HepG2 (cell line): ENCODE measurements around the gene KCNMA1.

Experiments used
- ARHGAP35 ChIP-seq: sonication (generic); formaldehyde crosslinking; IDR thresholded peaks from 2 replicates; pipeline ENCODE4 v1.9.0; 2022; ENCODE audit warnings: mild to moderate bottlenecking, inconsistent platforms, moderate library complexity, missing genetic modification reagents, borderline replicate concordance
- CTCF ChIP-seq: sonication (generic); formaldehyde crosslinking; IDR thresholded peaks from 2 replicates; pipeline ENCODE4 v1.5.0; 2020; ENCODE audit warnings: mild to moderate bottlenecking, missing genetic modification reagents, moderate library complexity
- E2F1 ChIP-seq: sonication (generic); formaldehyde crosslinking; IDR thresholded peaks from 2 replicates; pipeline ENCODE4 v1.5.0; 2020; ENCODE audit warnings: missing genetic modification reagents
- ETS1 ChIP-seq: sonication (generic); formaldehyde crosslinking; IDR thresholded peaks from 2 replicates; pipeline ENCODE4 v1.4.0; 2020; ENCODE audit warnings: missing genetic modification reagents
- FIP1L1 ChIP-seq: fragments of 200-400 bp; formaldehyde crosslinking; IDR thresholded peaks from 2 replicates; pipeline ENCODE4 v1.6.1; 2018; ENCODE audit warnings: low read depth, mild to moderate bottlenecking, low read length, moderate library complexity, borderline replicate concordance; ENCODE audit not compliant: insufficient read depth
- HHEX ChIP-seq: IDR thresholded peaks from 2 replicates; pipeline ENCODE4 v1.6.1; 2016; ENCODE audit warnings: control low read depth
- PBX3 ChIP-seq: sonication (generic); formaldehyde crosslinking; IDR thresholded peaks from 2 replicates; pipeline ENCODE4 v1.8.1; 2023; ENCODE audit warnings: missing genetic modification reagents, inconsistent platforms, borderline replicate concordance
- POLR2A ChIP-seq, 2 experiments: IDR thresholded peaks; 2 replicates each; pipeline ENCODE4 v1.6.1; 2011; ENCODE audit warnings: low read depth in 2 of 2, low read length in 2 of 2, mild to moderate bottlenecking in 1 of 2, moderate library complexity in 1 of 2; ENCODE audit not compliant: insufficient read depth in 1 of 2
- SIN3A ChIP-seq: IDR thresholded peaks from 2 replicates; pipeline ENCODE4 v1.6.1; 2011; ENCODE audit warnings: low read depth, mild to moderate bottlenecking, control low read depth, low read length, borderline replicate concordance
- THRA ChIP-seq: sonication (generic); formaldehyde crosslinking; IDR thresholded peaks from 2 replicates; pipeline ENCODE4 v1.4.0; 2020; ENCODE audit warnings: missing genetic modification reagents, borderline replicate concordance
- XRCC5 ChIP-seq: fragments of 200-400 bp; formaldehyde crosslinking; optimal IDR thresholded peaks from 2 replicates; pipeline ENCODE3; 2017; ENCODE audit warnings: mild to moderate bottlenecking, low read length

GRCh38 chr10:77236029-77236428, 401.6 kb downstream of the KCNMA1 start:
- TF ChIP-seq ETS1 (no peak), POLR2A (IDR thresholded peaks at IDR 0.05; ENCODE audit: insufficient read depth in 1 of 2, low read depth in 2 of 2, low read length in 2 of 2) (no peak), XRCC5 (no peak), FIP1L1 (no peak), SIN3A (no peak), E2F1 (CRISPR knock-in tag) (no peak), PBX3 (CRISPR knock-in tag) (no peak), HHEX (no peak), ARHGAP35 (no peak), THRA (CRISPR knock-in tag) (no peak), CTCF (CRISPR knock-in tag) (no peak)
